ENCODE results near the gene HECTD2.

DNA sequence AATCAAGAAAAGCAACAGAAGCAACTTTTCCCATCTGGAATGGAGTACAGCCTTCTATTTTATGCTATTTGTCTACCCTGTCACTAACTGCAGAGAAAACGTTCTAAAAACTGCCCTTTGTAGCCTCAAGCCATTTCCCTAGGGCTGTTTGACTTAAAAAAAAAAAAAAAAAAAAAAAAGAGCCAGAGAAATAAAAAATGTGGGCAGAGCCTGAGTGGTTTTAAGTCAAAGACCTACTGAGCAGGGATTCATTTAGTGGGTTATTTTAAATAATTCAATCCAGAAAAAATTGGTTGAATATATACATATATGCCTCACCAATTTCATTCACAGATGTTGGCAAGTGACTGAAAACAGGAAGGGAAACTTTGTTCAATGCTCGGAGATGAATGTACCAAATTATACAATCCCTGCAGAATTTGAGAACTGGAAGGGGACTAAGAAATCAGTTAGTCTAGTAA lies 147.5 kb downstream of the HECTD2 start:
- TF ChIP-seq EZH2 (IDR thresholded peaks at IDR 0.05) (no peak), POLR2AphosphoS5 (IDR thresholded peaks at IDR 0.05; ENCODE audit: borderline replicate concordance, low read depth, low read length) (no peak)
